WERI-Rb-1 (cell line): Measurements from ENCODE around the gene SRP68.

Source experiments
- DNase-seq: peaks from one replicate; pipeline ENCODE4 v3.0.0-alpha.2; 2020
- H3K27ac ChIP-seq: fragments of 250-450 bp; sonication (Bioruptor Pico); 2 replicates; pipeline ENCODE4 v1.5.1; 2020; ENCODE audit warnings: mild to moderate bottlenecking, moderate library complexity
- H3K27me3 ChIP-seq: fragments of 250-450 bp; sonication (Bioruptor Pico); 2 replicates; pipeline ENCODE4 v1.5.1; 2021; ENCODE audit warnings: mild to moderate bottlenecking, low read depth, moderate library complexity; ENCODE audit not compliant: insufficient read depth, severe bottlenecking
- H3K36me3 ChIP-seq: fragments of 250-450 bp; sonication (Bioruptor Pico); 2 replicates; pipeline ENCODE4 v1.5.1; 2020; ENCODE audit warnings: mild to moderate bottlenecking, moderate library complexity
- H3K4me3 ChIP-seq: 2 replicates; pipeline ENCODE4 v1.5.1; 2011; ENCODE audit warnings: low read depth, mild to moderate bottlenecking, control low read depth, low read length
- H3K9me3 ChIP-seq: fragments of 250-450 bp; sonication (Bioruptor Pico); 2 replicates; pipeline ENCODE4 v1.5.1; 2021; ENCODE audit warnings: mild to moderate bottlenecking, moderate library complexity; ENCODE audit not compliant: severe bottlenecking
- CTCF ChIP-seq: IDR thresholded peaks from 2 replicates; pipeline ENCODE4 v1.5.1; 2011; ENCODE audit warnings: low read depth, mild to moderate bottlenecking, control low read depth, inconsistent platforms, low read length

Gene SRP68

DNA sequence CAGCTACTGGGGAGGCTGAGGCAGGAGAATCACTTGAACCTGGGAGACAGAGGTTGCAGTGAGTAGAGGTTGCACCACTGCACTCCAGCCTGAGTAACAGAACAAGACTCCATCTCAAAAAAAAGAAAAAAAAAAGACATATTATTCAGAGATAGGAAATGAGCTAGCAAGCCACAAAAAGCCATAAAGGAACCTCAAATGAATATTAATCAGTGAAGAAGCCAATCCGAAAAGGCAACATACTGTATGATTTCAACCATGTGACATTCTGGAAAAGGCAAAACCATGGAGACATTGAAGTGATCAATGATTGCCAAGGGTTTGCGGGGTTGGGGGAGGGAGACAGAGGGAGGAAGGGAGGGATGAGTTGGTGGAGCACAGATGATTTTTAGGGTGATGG is 39.6 kb upstream of the SRP68 start:
- H3K27me3 ChIP-seq, result no peaks in the 10 kb centered on the region
- no peak overlapping the region for H3K27ac ChIP-seq
- no peak for DNase-seq
- H3K4me3 ChIP-seq, result no peak overlapping the region
- no peak for TF ChIP-seq CTCF
- no peaks in the 10 kb centered on the region for H3K36me3 ChIP-seq
- H3K9me3 ChIP-seq, result peaks cover 13% of the 10 kb centered on the region

DNA sequence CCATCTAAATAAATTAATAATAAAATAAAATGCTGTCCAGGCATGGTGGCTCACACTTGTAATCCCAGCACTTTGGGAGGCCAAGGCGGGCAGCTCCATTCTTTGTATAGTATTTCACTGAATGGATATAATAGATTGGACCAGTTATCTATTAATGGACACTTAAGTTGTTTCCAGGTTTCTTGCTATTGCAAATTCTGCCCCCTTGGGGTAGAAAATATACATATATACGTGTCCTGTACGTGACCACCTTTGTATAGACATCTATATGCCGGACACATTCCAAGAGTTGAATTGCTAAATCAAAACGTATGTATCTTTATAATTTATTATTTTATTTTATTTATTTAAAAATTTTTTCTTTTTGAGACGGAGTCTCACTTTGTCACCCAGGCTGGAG is 35.2 kb upstream of the SRP68 start:
- Histone ChIP-seq H3K27me3 (no peaks in the 10 kb centered on the region), H3K9me3 (no peaks in the 10 kb centered on the region), H3K27ac (peak overlapping the region; percentile 92), H3K4me3 (no peak overlapping the region), H3K36me3 (peaks cover 4% of the 10 kb centered on the region)
- DNase-seq, result no peak
- TF ChIP-seq CTCF, result no peak

GRCh38 chr17:76106703-76107102 is 34.4 kb upstream of the SRP68 start:
- Histone ChIP-seq H3K36me3 (peaks cover 11% of the 10 kb centered on the region), H3K27me3 (no peaks in the 10 kb centered on the region), H3K4me3 (peak overlapping the region; percentile 5; the same call in 1 of the 2 replicates), H3K27ac (peak overlapping the region; percentile 92), H3K9me3 (no peaks in the 10 kb centered on the region)
- no peak for TF ChIP-seq CTCF
- DNase-seq, result no peak

GRCh38 chr17:76104896-76105231 is 32.5 kb upstream of the SRP68 start:
- H3K36me3 ChIP-seq, result peaks cover 29% of the 10 kb centered on the region
- H3K27ac ChIP-seq, result peak overlapping the region; percentile 92
- DNase-seq, result no peak
- H3K9me3 ChIP-seq, result no peaks in the 10 kb centered on the region
- no peaks in the 10 kb centered on the region for H3K27me3 ChIP-seq
- H3K4me3 ChIP-seq, result no peak overlapping the region
- no peak for TF ChIP-seq CTCF

DNA sequence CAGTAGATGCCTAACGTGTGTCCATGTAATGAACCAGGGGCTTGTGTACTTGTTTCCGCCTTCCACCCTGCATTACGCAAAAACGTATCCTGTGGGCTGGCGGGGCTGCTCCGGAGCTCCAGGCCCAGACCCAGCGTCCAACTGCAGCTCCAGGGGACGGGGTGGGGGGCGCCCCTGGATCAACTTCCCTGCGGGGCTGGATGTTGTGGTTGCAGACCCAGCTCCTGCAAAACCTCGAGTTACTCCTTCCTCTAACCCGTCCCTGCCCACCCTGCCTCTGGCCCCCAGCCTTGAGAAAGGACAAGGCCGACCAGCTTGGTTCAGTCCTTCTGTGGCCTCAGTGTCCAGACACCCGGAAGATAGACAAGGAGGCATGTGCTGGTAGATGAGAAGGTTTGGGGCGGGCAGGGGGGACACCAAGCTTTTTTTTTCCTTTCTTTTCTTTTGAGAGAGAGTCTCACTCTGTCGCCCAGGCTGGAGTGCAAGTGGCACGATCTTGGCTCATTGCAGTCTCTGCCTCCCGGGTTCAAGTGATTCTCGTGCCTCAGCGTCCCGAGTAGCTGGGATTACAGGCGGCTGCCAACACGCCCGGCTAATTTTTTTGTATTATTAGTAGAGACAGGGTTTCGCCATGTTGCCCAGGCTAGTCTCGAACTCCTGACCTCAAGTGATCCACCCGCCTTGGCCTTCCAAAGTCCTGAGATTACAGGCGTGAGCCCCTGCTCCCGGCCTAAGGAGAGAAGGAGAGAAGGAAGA is 32.0 kb upstream of the SRP68 start:
- H3K4me3 ChIP-seq, result peak overlapping the region; percentile 62

More for the DNA sequence above, 32.0 kb upstream of the SRP68 start:
- Histone ChIP-seq H3K27me3 (no peaks in the 10 kb centered on the region), H3K36me3 (peaks cover 34% of the 10 kb centered on the region), H3K9me3 (no peaks in the 10 kb centered on the region), H3K27ac (peak overlapping the region; percentile 92)
- TF ChIP-seq CTCF, result no peak
- DNase-seq, result no peak
